Activated T-cell treated with anti-CD3 and anti-CD28 coated beads for 48 hours (primary cell): ENCODE data around the gene ZNF417.
A peak's percentile ranks its signal among the peaks of the same experiment; 100 is the strongest.
"Not testable (repeated sequence)": the region's sequence is repeated elsewhere in the genome, so short reads cannot be mapped to it uniquely, and the experiment has no call there.

Experiments used
- DNase-seq: peaks from one replicate; pipeline ENCODE4 v3.0.0-alpha.2; 2020; ENCODE audit warnings: low read depth

The ZNF417 gene

DNA sequence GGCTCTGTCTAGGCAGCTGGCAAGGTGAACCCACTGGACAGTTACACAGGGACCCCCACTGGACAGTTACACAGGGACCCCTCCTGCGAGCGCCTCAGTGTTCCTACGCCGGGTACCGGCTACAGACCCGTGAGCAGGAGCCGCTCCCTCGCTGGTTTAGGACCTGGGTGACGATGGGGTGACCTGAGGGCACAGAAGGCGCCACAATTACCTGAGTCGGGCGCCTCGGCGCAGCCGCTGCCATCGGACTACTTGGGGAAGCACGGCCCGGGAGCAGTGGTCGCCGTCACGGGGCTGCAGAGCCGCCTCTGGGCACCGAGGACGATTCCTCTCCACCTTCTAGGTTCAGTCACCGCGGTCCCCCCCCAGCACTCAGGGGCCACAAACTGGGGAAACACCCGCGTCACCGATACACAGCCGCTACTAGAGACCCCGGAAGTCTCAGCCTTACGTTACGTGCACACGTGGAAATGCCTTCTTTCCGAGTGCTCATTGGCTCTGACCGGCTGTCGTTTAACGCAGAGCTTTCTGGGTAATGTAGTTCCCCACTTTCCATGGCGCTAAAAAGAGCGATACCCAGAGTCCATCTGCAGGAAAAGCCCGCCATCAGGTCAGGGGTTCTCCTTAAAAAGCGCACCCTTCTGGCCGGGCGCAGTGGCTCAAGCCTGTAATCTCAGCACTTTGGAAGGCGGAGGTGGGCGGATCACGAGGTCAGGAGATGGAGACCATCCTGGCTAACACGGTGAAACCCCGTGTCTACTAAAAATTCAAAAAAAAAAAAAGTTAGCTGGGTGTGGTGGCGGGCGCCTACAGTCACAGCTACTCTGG is at the start of gene ZNF417:
Gene ZNF417 (minus strand): TSS at position 425 of the 828 bp plus-strand sequence. CDS start 181 bp downstream, at position 244.
- DNase-seq, result peak; percentile 75

DNA sequence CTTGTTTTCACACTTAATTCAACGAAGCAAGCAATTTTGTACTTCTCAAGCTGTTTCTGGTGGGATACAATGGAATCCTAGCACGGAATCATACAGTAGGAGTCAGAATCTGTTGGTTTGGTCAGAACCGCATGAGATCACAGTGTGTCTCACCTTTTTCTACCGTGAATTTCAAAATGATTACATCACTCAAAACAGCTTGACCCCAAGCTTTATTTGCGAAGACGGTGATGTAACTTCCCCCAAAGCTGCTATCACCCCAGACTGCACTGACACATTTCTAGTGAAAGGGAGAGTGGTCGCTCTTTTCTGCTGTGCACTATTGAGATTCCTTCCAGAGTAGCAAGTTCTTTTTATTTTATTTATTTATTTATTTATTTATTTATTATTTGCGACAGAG is 48.4 kb upstream of the ZNF417 start:
- no peak for DNase-seq

DNA sequence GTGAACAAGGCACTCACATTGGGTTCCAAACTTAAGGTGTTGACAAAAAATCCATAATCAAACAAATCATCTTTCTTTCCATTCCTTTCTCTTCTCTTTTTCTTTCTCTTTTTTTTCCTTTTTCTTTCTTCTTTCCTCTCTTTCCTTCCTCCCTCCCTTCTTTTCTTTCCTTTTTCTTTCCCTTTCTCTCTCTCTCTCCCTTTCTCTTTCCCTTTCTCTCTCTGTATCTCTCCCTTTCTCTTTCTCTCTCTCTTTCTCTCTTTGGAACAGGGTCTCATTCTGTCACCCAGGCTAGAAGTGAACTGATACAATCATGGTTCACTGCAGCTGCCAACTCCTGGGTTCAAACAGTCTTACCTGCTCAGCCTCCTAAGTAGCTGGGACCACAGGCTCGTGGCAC is 45.4 kb upstream of the ZNF417 start:
- DNase-seq, result no peak

DNA sequence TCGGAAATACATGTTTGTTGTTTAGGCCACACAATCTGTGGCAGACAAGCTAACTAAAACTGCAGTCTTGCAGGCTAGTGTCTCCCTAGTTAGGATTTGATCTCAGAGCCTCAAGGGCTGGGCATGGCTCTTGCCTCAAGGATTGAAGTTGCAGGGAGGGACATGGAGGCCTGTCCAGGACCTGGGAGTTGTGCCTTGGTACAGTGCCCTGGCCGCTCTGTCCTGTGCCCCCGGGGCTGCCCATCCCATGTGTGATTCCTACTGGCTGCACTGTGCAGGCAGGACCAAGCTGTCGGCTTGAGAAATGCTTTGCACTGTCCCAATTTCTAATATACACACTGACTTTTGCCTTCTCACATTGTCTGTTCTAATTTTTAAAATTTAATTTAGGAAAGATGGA is 38.6 kb upstream of the ZNF417 start:
- DNase-seq, result no peak

DNA sequence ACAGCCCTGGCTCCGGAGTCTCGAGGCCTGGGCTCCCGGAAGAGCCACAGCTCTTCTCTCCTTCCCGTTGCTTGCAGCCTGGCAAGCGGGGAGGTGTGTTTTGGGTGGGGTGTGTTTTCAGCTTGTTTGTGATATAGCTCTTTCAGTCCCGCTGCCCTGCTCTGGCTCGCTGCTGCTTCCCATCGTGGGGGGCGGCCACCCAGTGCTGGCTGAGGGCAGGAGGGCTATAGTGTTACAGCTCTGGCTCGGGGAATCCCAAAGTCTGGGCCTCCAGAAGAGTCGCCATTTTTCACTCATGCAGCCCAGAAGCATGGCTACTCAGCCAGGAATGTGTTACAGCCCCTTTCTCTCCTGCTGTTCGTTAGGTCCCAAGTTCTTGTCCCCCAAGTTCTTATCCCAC is 33.3 kb upstream of the ZNF417 start:
- no peak for DNase-seq

DNA sequence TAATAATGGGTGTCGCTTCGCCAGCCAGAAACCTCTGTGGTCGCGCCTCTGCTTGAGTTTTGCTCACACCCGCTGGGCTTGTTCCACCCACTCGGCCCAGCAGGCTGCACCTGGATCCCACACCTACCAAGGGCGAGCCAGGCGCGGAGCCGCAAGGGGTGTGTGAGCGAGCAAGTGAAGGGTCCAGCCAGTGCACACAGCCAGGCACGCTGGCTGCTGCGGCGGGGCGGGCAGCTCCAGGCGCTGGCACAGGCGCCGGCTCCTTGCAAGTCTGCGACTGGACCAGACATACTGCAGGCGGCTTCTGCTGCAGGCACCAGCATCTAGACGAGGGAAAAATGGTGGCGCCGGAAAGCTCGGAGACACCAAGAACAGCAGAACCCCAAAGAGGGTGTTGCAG is 32.9 kb upstream of the ZNF417 start:
- no peak for DNase-seq

DNA sequence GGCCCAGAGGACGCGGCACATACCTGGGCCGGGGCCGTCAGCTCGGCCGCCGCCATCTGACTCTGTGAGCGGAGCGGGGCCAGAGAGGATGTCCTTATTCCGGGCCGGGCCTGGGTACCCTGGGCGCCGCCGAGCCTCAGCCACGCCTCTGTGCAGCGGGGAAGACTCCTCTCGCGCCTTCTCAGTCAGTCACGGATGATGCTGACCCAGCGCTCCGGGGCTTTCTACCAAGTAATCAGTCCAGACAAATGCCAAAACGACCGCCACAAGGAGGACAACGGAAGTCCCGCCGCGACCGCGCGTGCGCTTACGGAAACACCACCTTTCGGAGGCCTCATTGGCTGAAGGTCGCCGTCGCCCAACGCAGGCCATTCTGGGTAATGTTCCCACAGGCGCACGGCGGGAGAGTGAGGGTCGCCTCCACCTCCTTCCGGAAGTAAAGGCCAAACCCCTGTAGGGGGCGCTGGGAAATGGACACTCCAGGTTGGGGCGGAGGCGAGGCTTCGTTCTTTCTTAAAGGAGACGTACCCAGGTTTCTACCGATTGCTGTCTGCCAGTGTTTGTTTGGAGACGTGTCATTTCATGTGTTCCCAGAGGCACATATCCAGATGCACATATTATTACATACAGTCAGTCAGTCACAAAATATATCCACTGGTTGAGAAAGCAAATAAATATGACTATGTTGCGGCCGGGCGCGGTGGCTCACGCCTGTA is 31.2 kb upstream of the ZNF417 start, which contains the start of gene ZNF256:
Gene ZNF256 (minus strand): TSS at position 288 of the 716 bp plus-strand sequence. CDS start 232 bp downstream, at position 56.
- DNase-seq, result peak; percentile 89

DNA sequence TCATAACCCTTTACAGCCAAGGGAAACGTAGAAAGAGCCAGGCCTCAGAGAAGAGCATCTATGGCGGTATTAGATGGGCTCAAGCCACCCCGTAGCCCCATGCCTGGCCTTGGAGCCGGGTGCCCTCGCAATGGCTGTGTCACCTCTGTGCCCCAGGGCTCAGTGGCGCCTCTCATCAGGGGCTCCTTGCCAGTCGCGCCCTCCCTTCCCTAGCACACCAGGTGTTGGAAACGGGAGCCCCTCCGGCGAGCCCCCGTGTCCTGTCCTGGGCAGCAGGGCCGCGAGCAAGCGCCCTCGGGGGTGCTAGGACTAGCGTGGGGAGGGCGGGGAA is 30.7 kb upstream of the ZNF417 start:
- DNase-seq, result no peak

DNA sequence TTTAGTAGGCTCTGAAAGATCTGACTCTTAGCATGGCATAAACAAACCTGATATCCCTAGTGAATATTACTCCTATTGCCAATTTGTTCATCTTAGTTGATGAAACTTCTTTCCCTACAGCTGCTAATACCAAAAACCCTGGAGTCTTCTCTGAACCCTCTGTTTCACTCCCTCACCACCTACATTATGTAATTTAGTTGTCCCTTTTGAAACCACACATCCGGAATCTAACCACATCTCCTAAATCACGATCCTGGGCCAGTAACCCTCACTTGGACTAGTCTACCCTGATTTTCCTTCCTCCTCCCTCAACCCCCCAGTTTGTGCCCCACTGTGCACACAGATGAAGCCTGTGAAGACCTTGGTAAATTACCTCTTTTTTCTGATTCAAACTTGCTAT is 29.9 kb upstream of the ZNF417 start:
- DNase-seq, result no peak

DNA sequence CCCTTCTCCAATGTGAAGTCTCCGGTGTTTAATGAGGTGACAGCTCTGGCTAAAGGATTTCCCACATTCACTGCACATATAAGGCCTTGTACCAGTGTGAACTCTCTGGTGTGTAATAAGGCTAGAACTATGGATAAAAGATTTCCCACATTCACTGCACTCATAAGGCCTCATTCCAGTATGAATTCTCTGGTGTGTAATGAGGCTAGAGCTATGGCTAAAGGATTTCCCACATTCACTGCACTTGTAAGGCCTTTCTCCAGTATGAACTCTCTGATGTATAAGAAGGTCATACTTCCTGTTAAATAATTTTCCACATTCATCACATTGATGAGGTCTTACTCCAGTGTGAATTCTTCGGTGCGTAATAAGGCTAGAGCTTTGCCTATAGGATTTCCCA is 25.2 kb upstream of the ZNF417 start:
- no peak for DNase-seq

DNA sequence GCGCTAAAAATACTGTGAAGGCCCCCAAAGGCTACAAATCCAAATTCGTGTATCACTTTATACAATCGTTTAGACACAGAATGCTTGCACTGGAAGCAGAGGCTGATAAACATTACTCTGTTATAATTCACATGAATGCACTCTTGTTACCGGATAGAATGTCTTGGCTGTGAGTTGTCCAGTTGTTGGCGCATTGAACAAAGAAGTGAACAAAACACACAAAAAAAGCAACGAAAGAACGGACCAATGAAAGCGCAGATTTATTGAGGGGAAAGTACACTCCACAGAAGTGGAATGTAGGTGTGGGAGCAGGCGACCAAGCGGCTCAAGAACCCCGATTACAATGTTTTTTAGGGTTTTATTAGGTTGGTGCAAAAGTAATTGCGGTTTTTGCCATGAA is 19.3 kb upstream of the ZNF417 start:
- no peak for DNase-seq

DNA sequence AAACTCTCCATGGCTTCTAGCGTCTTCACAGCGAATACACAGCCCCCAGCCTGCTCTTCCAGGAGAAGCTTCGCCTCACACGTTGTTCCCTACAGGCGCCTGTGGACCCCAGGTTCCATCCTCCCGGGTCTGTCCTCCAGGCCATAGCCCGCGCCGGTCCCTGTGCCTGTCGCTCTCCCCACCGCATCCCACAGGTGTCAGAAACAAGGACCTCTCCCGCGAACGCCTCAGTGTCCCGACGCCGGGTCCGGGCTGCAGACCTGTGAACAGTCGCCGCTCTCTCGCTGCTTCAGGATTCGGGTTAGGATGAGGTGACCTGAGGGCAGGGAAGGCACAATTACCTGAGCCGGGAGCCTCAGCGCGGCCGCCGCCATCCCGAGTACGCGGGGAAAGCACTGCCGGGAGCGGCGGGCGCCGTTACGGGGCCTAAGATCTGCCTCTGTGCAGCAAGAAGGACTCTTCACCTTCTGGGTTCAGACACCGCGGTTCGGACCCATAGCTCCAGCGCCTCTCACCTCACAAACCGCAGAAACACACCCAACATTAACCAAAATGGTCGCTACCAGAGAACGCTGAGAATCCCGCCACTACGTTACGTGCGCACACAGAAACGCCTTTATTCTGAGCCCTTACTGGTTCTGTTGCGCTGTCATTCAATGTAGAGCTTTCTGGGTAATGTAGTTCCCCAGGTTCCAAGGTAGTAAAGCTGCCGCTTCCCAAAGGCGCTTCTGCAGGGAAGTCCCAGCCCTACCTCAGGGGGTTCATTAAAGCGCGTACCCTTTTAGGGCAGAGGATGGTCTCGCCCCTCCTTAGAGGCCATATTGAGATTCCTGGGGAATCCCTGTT is 18.7 kb upstream of the ZNF417 start, which contains the start of gene ZNF418:
Gene ZNF418 (minus strand): TSS at position 583 of the 846 bp plus-strand sequence. CDS start 1,580 bp downstream, outside the sequence.
- peak; percentile 23 for DNase-seq

DNA sequence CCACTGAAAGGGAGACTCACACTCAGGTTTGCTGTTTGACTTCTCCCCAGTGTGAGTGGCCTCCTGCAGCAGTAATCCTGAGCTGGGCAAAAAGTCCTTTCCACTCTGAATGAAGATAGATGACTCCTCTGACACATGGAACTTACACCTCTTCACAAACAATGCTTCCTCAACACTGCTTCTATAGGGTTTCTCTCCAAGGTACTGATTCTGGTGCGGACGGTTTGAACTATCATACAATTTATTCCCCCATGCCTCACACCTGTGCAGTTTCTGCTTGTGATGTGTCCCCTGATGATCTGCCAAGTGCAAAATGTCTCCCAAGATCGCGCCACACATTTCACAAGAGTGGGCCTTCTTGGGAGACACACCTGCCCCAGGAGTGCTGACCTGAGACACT is 11.2 kb upstream of the ZNF417 start:
- DNase-seq, result no peak

DNA sequence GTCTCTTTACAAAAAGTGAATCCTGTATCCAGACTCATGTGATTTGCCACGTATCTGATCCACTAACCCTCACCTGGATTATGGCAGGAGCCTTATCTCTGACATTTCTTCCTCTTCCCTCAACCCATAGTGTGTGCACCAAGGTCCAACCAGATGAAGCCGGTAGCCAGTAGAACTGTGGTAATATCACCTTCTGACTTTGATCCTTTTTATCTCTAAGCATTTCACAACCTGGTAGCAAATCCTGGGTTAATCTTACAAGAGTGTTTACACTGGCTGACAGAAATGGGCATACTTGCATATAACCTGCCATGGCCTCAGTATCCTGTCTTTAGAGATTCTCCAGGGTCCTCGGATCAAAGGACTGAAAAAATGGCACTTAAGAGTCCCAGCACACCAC is 1.9 kb downstream of the ZNF417 start:
- DNase-seq, result no peak

DNA sequence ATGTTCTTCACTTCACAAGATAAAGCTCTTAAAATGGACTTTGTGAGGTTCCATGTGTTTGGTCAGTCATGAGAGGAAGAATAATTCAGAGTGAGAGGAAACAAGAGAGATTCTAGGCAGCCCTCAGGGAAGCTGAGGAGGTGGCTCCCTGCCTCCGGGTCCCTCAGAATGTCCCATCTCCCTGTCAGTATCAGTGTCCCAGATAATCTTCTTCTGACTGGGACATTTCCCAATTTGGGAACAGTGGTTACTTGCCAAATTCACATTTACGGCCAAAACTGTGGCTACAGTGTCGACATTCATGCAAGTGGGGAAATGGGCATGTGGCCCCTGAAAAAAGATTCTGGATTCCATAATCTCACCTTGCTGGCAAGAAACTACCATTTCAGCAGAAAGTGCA is 9.0 kb downstream of the ZNF417 start:
- DNase-seq, result no peak

DNA sequence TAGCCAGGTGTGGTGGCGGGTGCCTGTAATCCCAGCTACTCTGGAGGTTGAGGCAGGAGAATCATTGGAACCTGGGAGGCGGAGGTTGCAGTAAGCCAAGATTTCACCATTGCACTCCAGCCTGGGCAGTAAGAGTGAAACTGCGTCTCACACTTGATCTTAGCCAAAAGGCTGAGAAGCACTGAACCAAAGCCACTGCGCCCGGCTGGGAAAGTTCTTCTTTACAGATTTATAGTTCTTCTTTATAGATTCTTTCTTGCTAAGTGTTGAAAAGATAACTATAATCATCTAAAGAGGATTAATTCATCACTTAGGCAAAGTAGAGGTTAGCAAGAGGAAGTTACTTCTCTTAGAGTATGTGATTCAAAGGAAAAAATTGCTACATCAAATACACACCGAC is 11.1 kb downstream of the ZNF417 start:
- DNase-seq, result no peak

DNA sequence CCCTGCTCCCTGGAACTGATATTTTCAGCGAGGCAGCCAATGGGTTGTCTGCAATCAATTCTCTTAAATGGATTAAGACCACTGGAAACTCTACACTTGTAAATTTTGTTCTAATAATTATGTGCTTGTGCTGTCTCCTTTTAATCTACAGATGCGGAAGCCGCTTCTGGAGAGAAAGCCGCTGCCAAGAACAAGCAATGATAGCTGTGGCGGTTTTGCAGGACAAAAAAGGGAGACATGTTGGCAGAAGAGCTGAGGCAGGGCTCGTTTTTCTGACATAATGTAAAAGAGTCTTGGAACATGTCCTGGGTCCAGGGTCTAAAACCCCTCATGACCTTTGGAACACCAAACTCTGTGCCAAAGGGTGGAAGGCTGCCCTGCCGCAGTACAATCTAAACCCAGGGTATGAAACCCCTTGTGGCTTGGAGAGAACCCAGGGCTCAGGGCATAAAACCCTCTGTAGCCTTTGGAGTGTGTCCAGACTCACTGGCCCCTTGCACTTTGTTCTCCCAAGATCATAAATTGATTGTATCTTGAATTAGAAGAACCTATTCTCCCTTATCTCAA is 12.7 kb downstream of the ZNF417 start:
- DNase-seq, result no peak

DNA sequence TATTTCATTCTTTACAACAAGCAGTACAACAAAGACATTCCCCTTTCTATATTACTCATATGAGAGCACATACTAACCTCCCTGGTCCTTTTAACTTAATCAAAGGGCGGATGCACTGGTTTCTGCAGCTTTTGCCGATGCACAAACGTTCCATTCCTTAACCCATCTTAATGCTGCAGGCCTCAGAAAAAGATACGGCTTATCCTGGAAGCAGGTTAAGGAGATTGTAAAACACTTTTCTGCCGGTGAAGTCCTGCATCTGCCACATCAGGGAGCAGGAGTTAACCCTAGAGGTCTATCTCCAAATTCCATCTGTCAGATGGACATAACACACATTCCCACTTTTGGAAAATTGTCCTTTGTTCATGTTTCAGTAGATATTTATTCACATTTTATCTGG is 16.1 kb downstream of the ZNF417 start:
- no peak for DNase-seq

DNA sequence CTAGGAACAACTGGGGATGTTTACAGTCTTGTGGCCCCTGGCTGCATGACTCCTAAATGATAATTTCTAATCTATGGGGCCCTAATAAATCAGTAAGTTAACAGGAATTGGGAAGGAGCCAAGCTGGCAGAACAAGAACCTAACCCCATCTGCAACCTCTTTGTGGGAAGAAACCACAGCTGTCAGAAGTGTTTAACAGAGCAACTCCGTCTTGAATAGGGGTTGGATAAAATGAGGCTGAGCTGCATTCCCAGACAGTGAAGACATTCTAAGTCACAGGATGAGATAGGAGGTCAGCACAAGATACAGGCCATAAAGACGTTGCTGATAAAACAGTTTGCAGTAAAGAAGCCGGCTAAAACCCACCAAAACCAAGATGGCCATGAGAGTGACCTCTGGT is 25.7 kb downstream of the ZNF417 start:
- DNase-seq, result not testable (repeated sequence)

DNA sequence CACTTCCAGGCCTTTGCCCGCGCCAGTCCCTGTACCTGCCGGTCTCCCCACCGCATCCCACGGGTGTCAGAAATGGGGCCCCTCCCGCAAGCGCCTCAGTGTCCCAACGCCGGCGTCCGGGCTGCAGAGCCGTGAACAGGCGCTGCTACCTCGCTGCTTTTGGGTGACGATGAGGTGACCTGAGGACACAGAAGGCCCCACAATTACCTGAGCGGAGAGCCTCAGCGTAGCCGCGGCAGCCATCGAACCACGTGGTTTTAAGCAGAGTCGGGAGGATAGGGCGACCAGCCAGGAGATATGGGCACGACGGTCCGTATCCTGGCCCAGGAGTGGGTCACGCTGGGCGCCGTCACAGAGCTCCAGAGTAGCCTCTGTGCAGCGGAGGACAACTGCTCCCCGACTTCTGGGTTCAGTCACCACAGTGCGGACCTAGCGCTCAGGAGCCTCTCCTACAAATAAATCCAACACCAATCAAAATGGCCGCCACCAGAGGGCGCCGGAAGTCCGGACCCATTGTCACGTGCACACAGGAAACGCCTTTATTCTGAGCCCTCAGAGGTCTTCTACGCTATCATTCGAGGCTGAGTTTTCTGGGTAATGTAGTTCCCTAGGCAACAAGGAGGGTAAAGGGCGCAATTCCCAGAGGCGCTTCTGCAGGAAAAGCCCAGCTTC is 27.7 kb downstream of the ZNF417 start, which contains the start of gene ZNF814:
Gene ZNF814 (minus strand): TSS at position 478 of the 672 bp plus-strand sequence. CDS start 235 bp downstream, at position 243.
- DNase-seq, result peak; percentile 76

DNA sequence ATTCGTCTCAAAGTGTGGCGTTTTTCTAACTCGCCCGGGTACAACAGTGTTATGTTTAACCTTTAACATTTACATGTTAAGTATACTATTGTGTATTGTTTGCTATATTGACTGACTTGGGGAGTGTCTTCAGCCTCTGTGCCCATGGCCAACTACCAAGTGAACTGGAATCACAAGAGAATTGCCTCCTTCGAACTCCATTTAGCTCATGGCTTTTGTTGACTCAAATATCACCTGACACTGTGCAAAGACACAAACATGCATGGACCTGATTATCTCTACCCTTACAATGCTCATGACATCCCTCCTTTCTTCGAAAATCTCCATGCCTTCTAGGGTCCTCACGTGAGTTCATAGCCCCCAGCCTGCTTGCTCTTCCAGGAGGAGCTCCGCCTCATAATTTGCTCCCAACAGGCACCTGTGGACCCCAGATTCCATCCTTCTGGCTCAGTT is 28.3 kb downstream of the ZNF417 start:
- DNase-seq, result no peak
